B cell (primary cell): ENCODE measurements around the gene CYP1A1. TPM values are rescaled to one million over a fixed set of nuclear protein-coding genes. Genes with fewer than 3 reads are reported as not detected.

Source experiments
- ATAC-seq: fragments of 200-7000 bp; cut with Tn5 transposase; one replicate; pipeline ENCODE4 v1.10.0; 2021; ENCODE audit warnings: low read depth, mild to moderate bottlenecking, moderate number of reproducible peaks, moderate library complexity
- CTCF ChIA-PET: fragments of 350-600 bp; sonication (Branson Sonifier 250); formaldehyde crosslinking; loops from one replicate; lab custom pipeline; 2021; ENCODE audit warnings: antibody characterized with exemption, inconsistent platforms; lab: Charles Lee
- POLR2A ChIA-PET: fragments of 350-600 bp; sonication (Branson Sonifier 250); formaldehyde crosslinking; loops from one replicate; lab custom pipeline; 2021; ENCODE audit warnings: antibody characterized with exemption; lab: Charles Lee
- DNase-seq: peaks from one replicate; pipeline ENCODE4 v3.0.0; 2013
- H2AFZ ChIP-seq: 2 replicates; pipeline ENCODE4 v1.6.1; 2012; ENCODE audit warnings: mild to moderate bottlenecking, low read depth, low read length; ENCODE audit not compliant: insufficient read depth, poor library complexity, severe bottlenecking
- H3K27ac ChIP-seq, 2 donors: 1 replicate in 1 of 2; 2 replicates in 1 of 2; pipeline ENCODE4 v1.5.1; 2012 to 2013; ENCODE audit warnings: low read length in 2 of 2, mild to moderate bottlenecking in 2 of 2, moderate library complexity in 1 of 2
- H3K27me3 ChIP-seq, 4 experiments: fragments of 200-600 bp in 1 of 4; sonication (generic) in 1 of 4; replicated peaks in 1 of 4; 1 replicate in 2 of 4; 2 replicates in 2 of 4; pipeline versions ENCODE4 v1.6.1 to v1.7.0; 2013 to 2016; ENCODE audit warnings: low read length in 3 of 4, mild to moderate bottlenecking in 2 of 4, mixed read lengths in 1 of 4, moderate library complexity in 1 of 4; ENCODE audit not compliant: insufficient read depth in 4 of 4, control insufficient read depth in 3 of 4; ENCODE audit errors: control extremely low read depth in 1 of 4
- H3K36me3 ChIP-seq, 2 experiments: replicated peaks in 1 of 2; 1 replicate in 1 of 2; 2 replicates in 1 of 2; pipeline versions ENCODE4 v1.6.1 to v1.7.1; 2013; ENCODE audit warnings: low read length in 1 of 2; ENCODE audit not compliant: insufficient read depth in 2 of 2, control insufficient read depth in 1 of 2; ENCODE audit errors: control extremely low read depth in 1 of 2, extremely low read depth in 1 of 2
- H3K4me1 ChIP-seq, 2 donors: fragments of 200-600 bp in 1 of 2; sonication (generic) in 1 of 2; 1 replicate in 1 of 2; 2 replicates in 1 of 2; pipeline versions ENCODE4 v1.5.1 to v1.6.1; 2013 to 2017; ENCODE audit warnings: low read length in 2 of 2; ENCODE audit not compliant: control insufficient read depth in 2 of 2, insufficient read depth in 2 of 2
- H3K4me2 ChIP-seq: replicated peaks from 2 replicates; pipeline ENCODE3; 2012; ENCODE audit warnings: mild to moderate bottlenecking, low read depth, low read length; ENCODE audit not compliant: poor library complexity, severe bottlenecking
- H3K4me3 ChIP-seq, 5 experiments: fragments of 200-600 bp in 1 of 5; sonication (generic) in 1 of 5; 1 replicate in 3 of 5; 2 replicates in 2 of 5; pipeline versions ENCODE4 v1.5.1 to v1.7.0; 2011 to 2016; ENCODE audit warnings: low read length in 4 of 5, mild to moderate bottlenecking in 4 of 5, low read depth in 2 of 5, control low read depth in 1 of 5, moderate library complexity in 1 of 5; ENCODE audit not compliant: insufficient read depth in 1 of 5; ENCODE audit errors: control extremely low read depth in 1 of 5, extremely low read depth in 1 of 5
- H3K79me2 ChIP-seq: fragments of 200-600 bp; sonication (generic); one replicate; pipeline ENCODE4 v1.6.0; 2016; ENCODE audit warnings: low read length; ENCODE audit not compliant: control insufficient read depth, insufficient read depth
- H3K9ac ChIP-seq: fragments of 200-600 bp; sonication (generic); 2 replicates; pipeline ENCODE4 v1.6.1; 2017; ENCODE audit warnings: mild to moderate bottlenecking, low read length, moderate library complexity
- H3K9me3 ChIP-seq, 3 donors: one replicate each; pipeline versions ENCODE4 v1.6.1 to v1.7.1; 2013; ENCODE audit warnings: low read length in 2 of 3; ENCODE audit not compliant: control insufficient read depth in 2 of 3, insufficient read depth in 1 of 3; ENCODE audit errors: control extremely low read depth in 1 of 3
- H4K20me1 ChIP-seq: 2 replicates; pipeline ENCODE4 v1.6.0; 2012; ENCODE audit warnings: mild to moderate bottlenecking, low read length; ENCODE audit not compliant: insufficient read depth, control insufficient read depth, poor library complexity, severe bottlenecking
- H3K27ac Mint-ChIP-seq: one replicate; pipeline ENCODE4 v1.8.0; 2021; ENCODE audit warnings: mixed read lengths
- H3K27me3 Mint-ChIP-seq: one replicate; pipeline ENCODE4 v1.8.0; 2021; ENCODE audit warnings: mixed read lengths
- H3K4me1 Mint-ChIP-seq: one replicate; pipeline ENCODE4 v1.8.0; 2021; ENCODE audit warnings: mixed read lengths
- H3K4me3 Mint-ChIP-seq: one replicate; pipeline ENCODE4 v1.8.0; 2021; ENCODE audit warnings: mixed read lengths
- H3K9me3 Mint-ChIP-seq: one replicate; pipeline ENCODE4 v1.8.0; 2022; ENCODE audit warnings: mixed read lengths; ENCODE audit not compliant: insufficient read depth
- CTCF ChIP-seq: fragments of 200-600 bp; IDR thresholded peaks from one replicate; pipeline ENCODE4 v1.8.0; 2022; ENCODE audit warnings: antibody characterized with exemption, mild to moderate bottlenecking
- EZH2 ChIP-seq: IDR thresholded peaks from 2 replicates; pipeline ENCODE4 v1.6.1; 2012; ENCODE audit warnings: borderline replicate concordance, low read depth, mild to moderate bottlenecking, moderate library complexity, low read length; ENCODE audit not compliant: insufficient read depth, poor library complexity, severe bottlenecking
- WGBS: methylation state at CpG from one replicate; pipeline ENCODE4 v1.1.5; 2013; ENCODE audit warnings: missing lambda C conversion rate; ENCODE audit not compliant: insufficient coverage; 5-methylcytosine and 5-hydroxymethylcytosine counted together
- intact Hi-C: fragments of 100-400 bp; cut with micrococcal nuclease; formaldehyde crosslinking; loops from one replicate; pipeline ENCODE4 v1.10.0; 2022
- polyA plus RNA-seq: library from polyadenylated mRNA; depleted of rRNA; stranded (reverse); fragments of >200 nt; gene quantifications from 2 replicates; pipeline ENCODE4 v1.2.3, GENCODE V29; 2012
- total RNA-seq, 2 donors: library from RNA; stranded (reverse); fragments of 120-200 nt in 1 of 2; gene quantifications; 1 replicate in 1 of 2; 2 replicates in 1 of 2; pipeline versions ENCODE4 v1.2.3 to v1.2.4, GENCODE V29; 2013 to 2022

Gene CYP1A1
- total and polyA plus RNA-seq, 2 donors (not counting 1 experiment from before 2014, with no cell fraction given), result 0.24 TPM; not detected in 1

GRCh38 chr15:74695597-74696397 lies 29.5 kb downstream of the CYP1A1 start, which contains the start of gene EDC3:
Gene EDC3, minus strand, starts transcription at chr15:74696024. Its CDS starts 20,900 bp downstream, at chr15:74675124.
- Histone ChIP-seq H4K20me1 (no peaks in the 10 kb centered on the region), H3K36me3 (no peaks in the 10 kb centered on the region), H3K4me1 (peaks cover 14 to 16% of the 10 kb centered on the region in 2 donors), H3K27ac (peak within 1 kb of the TSS; percentile 63 to 87), H3K79me2 (peaks cover 57% of the 10 kb centered on the region), H3K27me3 (peaks cover 0 to 3% (median 0%) of the 10 kb centered on the region in 4 experiments), H3K9me3 (no peaks in the 10 kb centered on the region), H2AFZ (peak within 1 kb of the TSS; percentile 96), H3K9ac (peak within 1 kb of the TSS; percentile 89), H3K4me3 (peak within 1 kb of the TSS; percentile 70 to 95 (median 87)), H3K4me2 (peak within 1 kb of the TSS; percentile 88)
- Mint-ChIP-seq H3K27me3 (no peaks in the 10 kb centered on the region), H3K9me3 (no peaks in the 10 kb centered on the region), H3K4me1 (peaks cover 33% of the 10 kb centered on the region), H3K27ac (peak within 1 kb of the TSS; percentile 97), H3K4me3 (peak within 1 kb of the TSS; percentile 100)
- DNase-seq (peak; percentile 90), ATAC-seq (peak; percentile 89)
- TF ChIP-seq CTCF (no peak), EZH2 (no peak)
- under 1% methylated on average over 46 of the region's 46 CpGs for WGBS
- ChIA-PET POLR2A (no interaction called here), CTCF (interaction anchor here (0.7 kb wide), 1 partner anchor 62 kb away, joined by 3 read pairs; no protein-coding TSS in a partner anchor)
- intact Hi-C loops, result loop anchor here (1.0 to 2.0 kb wide), 4 partner anchors 29 to 195 kb away; partner anchors contain the start of genes ARID3B, CYP1A1 and MPI

- no peaks in the 10 kb centered on the region for H3K27me3 Mint-ChIP-seq
- H3K27ac Mint-ChIP-seq, result no peak overlapping the region
- peaks cover 40% of the 10 kb centered on the region for H3K4me1 Mint-ChIP-seq
- no peaks in the 10 kb centered on the region for H3K27me3 ChIP-seq
- no peak overlapping the region for H3K27ac ChIP-seq
- no peak for TF ChIP-seq CTCF
- no peak for TF ChIP-seq EZH2
- POLR2A ChIA-PET, result no interaction called here
- H2AFZ ChIP-seq, result no peak overlapping the region
- H3K4me2 ChIP-seq, result no peak overlapping the region
- no peak for ATAC-seq
- intact Hi-C loops, result no loop called here
- no peak overlapping the region for H3K4me3 ChIP-seq
- no CpG with 5 or more reads among the region's 1 CpG for WGBS
- peaks cover 10% of the 10 kb centered on the region for H4K20me1 ChIP-seq
- H3K36me3 ChIP-seq, result peaks cover 0 to 5% of the 10 kb centered on the region in 2 experiments
- peaks cover 14 to 16% of the 10 kb centered on the region in 2 donors for H3K4me1 ChIP-seq
- no peak overlapping the region for H3K9ac ChIP-seq
- CTCF ChIA-PET, result no interaction called here
- H3K4me3 Mint-ChIP-seq, result no peak overlapping the region
- H3K9me3 ChIP-seq, result no peaks in the 10 kb centered on the region
- H3K79me2 ChIP-seq, result peaks cover 70% of the 10 kb centered on the region
- no peak for DNase-seq
- no peaks in the 10 kb centered on the region for H3K9me3 Mint-ChIP-seq
Measured at GRCh38 chr15:74692327-74692726, 33.0 kb downstream of the CYP1A1 start.
